Vagina (tissue), 2 donors: ENCODE measurements around the gene B3GNT4.

Experiments used
- POLR2A ChIP-seq, 2 donors: fragments of 450-650 bp; IDR thresholded peaks; one replicate each; pipeline ENCODE4 v1.6.1; 2017; ENCODE audit warnings: antibody characterized with exemption in 2 of 2, mild to moderate bottlenecking in 2 of 2, moderate library complexity in 2 of 2
- POLR2AphosphoS5 ChIP-seq, 2 donors: sonication (generic); formaldehyde crosslinking; IDR thresholded peaks; one replicate each; pipeline ENCODE4 v1.9.0; 2017; ENCODE audit warnings: antibody characterized with exemption in 2 of 2, mild to moderate bottlenecking in 2 of 2, low read depth in 1 of 2; ENCODE audit not compliant: insufficient read depth in 1 of 2
- TF ChIP-seq, protein P1 (sequence below), 3 experiments: fragments of 450-650 bp in 2 of 3; fragments of 200-600 bp in 1 of 3; sonication (generic) in 1 of 3; IDR thresholded peaks; one replicate each; pipeline ENCODE4 v1.5.1; 2017 to 2019; ENCODE audit warnings: antibody characterized with exemption in 3 of 3, mild to moderate bottlenecking in 2 of 3, moderate library complexity in 2 of 3

GRCh38 chr12:122160761-122161160, 42.7 kb upstream of the B3GNT4 start:
- TF ChIP-seq, protein P1, sequence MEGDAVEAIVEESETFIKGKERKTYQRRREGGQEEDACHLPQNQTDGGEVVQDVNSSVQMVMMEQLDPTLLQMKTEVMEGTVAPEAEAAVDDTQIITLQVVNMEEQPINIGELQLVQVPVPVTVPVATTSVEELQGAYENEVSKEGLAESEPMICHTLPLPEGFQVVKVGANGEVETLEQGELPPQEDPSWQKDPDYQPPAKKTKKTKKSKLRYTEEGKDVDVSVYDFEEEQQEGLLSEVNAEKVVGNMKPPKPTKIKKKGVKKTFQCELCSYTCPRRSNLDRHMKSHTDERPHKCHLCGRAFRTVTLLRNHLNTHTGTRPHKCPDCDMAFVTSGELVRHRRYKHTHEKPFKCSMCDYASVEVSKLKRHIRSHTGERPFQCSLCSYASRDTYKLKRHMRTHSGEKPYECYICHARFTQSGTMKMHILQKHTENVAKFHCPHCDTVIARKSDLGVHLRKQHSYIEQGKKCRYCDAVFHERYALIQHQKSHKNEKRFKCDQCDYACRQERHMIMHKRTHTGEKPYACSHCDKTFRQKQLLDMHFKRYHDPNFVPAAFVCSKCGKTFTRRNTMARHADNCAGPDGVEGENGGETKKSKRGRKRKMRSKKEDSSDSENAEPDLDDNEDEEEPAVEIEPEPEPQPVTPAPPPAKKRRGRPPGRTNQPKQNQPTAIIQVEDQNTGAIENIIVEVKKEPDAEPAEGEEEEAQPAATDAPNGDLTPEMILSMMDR (IDR thresholded peaks at IDR 0.05), result no peak
- TF ChIP-seq POLR2A (IDR thresholded peaks at IDR 0.05) (no peak), POLR2AphosphoS5 (IDR thresholded peaks at IDR 0.05; ENCODE audit: insufficient read depth in 1 of 2, low read depth in 1 of 2) (no peak)
